ENCODE results near the gene FRMD4A. TPM values are rescaled to one million over a fixed set of nuclear protein-coding genes. Genes with fewer than 3 reads are reported as not detected.

Gene FRMD4A
- total RNA-seq, 2 donors from 2014 or later = 8.6 to 10.2 TPM

DNA sequence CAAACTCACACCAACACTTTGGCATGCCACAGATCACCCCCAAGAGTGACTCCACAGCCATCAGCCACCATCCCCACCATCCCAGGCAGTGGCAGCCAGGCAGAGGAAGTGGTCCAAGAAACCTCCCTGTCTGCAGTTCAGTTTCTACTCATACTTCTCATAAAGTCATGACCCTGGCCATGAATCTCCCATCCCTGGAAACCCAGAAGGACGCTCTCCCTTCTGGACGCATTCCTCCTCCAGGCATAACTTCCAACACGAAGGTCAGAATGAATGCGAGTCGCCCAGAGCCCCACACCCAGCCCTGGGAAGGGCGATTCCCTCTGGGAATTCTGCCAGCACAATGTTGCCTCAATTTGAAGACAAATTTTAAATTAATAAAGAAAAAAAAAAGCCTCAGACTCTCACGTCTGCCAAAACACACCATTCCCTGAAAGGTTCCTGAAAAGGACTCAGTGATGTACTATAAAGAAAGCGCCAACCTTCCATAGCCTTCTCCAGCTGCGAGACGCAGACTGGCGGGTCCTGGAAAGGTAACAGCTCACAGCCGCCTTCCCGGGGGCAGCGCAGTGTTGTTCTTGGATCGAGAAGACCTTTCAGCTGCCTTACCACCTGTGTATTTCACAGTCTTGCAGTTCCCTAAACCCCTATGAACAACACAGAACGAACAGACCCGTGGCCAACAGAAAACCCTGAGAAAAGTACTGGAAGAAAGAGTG, 307.6 kb downstream of the FRMD4A start:
- Histone ChIP-seq H3K27ac (no peak overlapping the region), H3K4me1 (no peaks in the 10 kb centered on the region), H3K4me3 (peak overlapping the region; percentile 1), H3K36me3 (no peaks in the 10 kb centered on the region), H3K27me3 (no peaks in the 10 kb centered on the region), H3K9me3 (no peaks in the 10 kb centered on the region), H3K9ac (ENCODE audit: low read depth in 2 of 2, low read length in 2 of 2) (no peak overlapping the region)
- TF ChIP-seq, protein P1, sequence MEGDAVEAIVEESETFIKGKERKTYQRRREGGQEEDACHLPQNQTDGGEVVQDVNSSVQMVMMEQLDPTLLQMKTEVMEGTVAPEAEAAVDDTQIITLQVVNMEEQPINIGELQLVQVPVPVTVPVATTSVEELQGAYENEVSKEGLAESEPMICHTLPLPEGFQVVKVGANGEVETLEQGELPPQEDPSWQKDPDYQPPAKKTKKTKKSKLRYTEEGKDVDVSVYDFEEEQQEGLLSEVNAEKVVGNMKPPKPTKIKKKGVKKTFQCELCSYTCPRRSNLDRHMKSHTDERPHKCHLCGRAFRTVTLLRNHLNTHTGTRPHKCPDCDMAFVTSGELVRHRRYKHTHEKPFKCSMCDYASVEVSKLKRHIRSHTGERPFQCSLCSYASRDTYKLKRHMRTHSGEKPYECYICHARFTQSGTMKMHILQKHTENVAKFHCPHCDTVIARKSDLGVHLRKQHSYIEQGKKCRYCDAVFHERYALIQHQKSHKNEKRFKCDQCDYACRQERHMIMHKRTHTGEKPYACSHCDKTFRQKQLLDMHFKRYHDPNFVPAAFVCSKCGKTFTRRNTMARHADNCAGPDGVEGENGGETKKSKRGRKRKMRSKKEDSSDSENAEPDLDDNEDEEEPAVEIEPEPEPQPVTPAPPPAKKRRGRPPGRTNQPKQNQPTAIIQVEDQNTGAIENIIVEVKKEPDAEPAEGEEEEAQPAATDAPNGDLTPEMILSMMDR (IDR thresholded peaks at IDR 0.05) = no peak
- DNase-seq = no peak
- intact Hi-C loops (cut with DNase I) = no loop called here

DNA sequence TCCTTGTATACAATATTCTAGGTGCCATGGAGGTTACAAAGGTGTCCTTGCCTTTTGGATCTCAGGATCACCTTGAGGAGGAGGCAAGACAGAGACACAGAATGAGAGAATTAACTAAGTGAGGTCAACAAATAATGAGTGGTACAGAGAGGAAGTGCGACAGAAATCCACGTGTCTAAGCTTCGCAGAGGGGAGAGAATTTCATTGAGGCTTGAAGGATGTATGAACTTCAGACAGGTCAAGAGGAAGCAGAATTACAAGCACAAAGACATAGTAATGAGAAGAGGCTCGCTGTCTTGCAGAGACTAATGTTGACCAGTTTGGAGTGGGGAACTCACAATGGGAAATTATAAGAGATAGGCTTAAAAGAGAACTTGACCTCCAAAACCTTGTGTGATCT, 308.7 kb downstream of the FRMD4A start:
- H3K27me3 ChIP-seq = no peaks in the 10 kb centered on the region
- no peak for DNase-seq
- no peaks in the 10 kb centered on the region for H3K9me3 ChIP-seq
- TF ChIP-seq, protein P1 (IDR thresholded peaks at IDR 0.05) = no peak
- no peaks in the 10 kb centered on the region for H3K4me1 ChIP-seq
- intact Hi-C loops (cut with DNase I) = no loop called here
- no peak overlapping the region for H3K27ac ChIP-seq
- H3K9ac ChIP-seq (ENCODE audit: low read depth in 2 of 2, low read length in 2 of 2) = no peak overlapping the region
- no peak overlapping the region for H3K4me3 ChIP-seq
- H3K36me3 ChIP-seq = no peaks in the 10 kb centered on the region

DNA sequence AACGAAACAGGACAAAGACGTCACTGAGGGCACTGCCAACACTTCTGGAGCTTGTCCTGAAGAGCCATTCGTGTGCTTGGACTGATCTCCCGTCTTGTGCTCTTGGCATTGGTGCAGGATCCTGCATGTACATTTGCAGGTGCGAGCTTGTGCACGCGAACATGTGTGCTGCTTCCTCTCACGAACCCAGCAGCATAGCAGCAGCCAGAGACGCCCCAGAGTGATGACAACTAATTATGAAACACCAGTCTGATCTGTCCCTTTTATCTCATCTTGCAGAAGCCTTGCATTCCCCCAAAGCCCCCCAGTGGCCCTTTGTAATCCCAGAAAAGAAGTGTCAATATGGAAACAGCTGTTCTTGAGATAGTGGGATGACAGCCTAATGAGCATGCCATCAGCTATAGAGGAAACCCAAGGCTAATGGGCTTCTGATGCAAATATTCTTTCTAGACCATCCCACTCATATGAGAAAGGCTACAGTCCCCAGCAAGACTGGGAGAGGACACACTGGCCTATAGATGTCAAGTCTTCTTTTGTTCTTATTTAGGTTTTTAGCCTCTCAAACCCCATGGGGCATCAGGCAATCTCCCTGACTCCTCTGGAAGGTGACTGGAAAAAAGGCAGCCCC, 310.6 kb downstream of the FRMD4A start:
- Histone ChIP-seq H3K27ac (no peak overlapping the region), H3K9ac (ENCODE audit: low read depth in 2 of 2, low read length in 2 of 2) (no peak overlapping the region), H3K4me3 (no peak overlapping the region), H3K36me3 (no peaks in the 10 kb centered on the region), H3K9me3 (no peaks in the 10 kb centered on the region), H3K27me3 (no peaks in the 10 kb centered on the region), H3K4me1 (no peaks in the 10 kb centered on the region)
- TF ChIP-seq, protein P1 (IDR thresholded peaks at IDR 0.05) = no peak
- intact Hi-C loops (cut with DNase I) = no loop called here
- no peak for DNase-seq

DNA sequence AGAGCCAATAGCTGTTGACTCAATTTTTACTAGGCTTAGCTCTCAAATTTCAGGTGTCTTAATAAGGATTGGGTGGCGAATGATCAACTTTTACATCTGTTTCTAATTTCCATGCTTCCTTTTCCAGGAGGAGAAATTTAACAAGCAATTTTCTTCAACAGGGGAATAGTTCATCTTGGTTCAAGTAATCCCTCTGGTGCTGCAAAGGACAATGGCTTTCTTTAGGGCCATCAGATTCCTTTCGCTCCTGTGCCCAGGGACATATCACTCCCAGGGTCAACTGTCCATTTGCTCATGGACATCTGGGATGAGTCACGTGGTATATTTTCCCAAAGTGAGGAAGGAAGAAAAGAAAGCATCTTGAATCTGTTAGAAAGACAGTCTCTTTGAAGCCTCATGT, 313.3 kb downstream of the FRMD4A start:
- intact Hi-C loops (cut with DNase I) = no loop called here
- no peaks in the 10 kb centered on the region for H3K9me3 ChIP-seq
- H3K9ac ChIP-seq (ENCODE audit: low read depth in 2 of 2, low read length in 2 of 2) = no peak overlapping the region
- no peak overlapping the region for H3K4me3 ChIP-seq
- DNase-seq = no peak
- H3K27me3 ChIP-seq = no peaks in the 10 kb centered on the region
- H3K36me3 ChIP-seq = no peaks in the 10 kb centered on the region
- no peaks in the 10 kb centered on the region for H3K4me1 ChIP-seq
- TF ChIP-seq, protein P1 (IDR thresholded peaks at IDR 0.05) = no peak
- H3K27ac ChIP-seq = no peak overlapping the region

DNA sequence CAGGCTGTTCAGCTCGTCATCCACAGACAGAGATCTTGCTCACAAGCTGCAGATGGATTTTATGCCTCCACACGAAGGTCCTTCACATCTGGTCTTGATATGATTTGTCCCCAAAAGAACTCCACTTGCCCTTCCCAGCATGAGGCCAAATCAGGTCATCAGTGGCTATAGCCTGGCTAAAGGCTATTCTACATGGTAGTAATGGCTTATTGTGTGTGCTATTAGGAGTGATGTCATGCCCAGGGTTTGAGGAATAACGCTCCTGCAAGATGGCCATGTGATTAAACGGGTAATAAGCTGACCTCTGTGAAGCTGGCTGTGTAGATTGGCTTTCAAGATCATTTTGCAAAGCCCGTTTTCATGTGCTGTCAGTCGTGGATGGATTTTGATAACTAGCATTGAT, 313.8 kb downstream of the FRMD4A start:
- Histone ChIP-seq H3K36me3 (no peaks in the 10 kb centered on the region), H3K4me1 (no peaks in the 10 kb centered on the region), H3K27ac (no peak overlapping the region), H3K4me3 (no peak overlapping the region), H3K9me3 (no peaks in the 10 kb centered on the region), H3K27me3 (no peaks in the 10 kb centered on the region), H3K9ac (ENCODE audit: low read depth in 2 of 2, low read length in 2 of 2) (no peak overlapping the region)
- intact Hi-C loops (cut with DNase I) = no loop called here
- no peak for DNase-seq
- TF ChIP-seq, protein P1 (IDR thresholded peaks at IDR 0.05) = no peak
